Forelimb muscle (tissue), 1 donor: ENCODE data around the gene NEK6. TPM values are rescaled to one million over a fixed set of nuclear protein-coding genes. Genes with fewer than 3 reads are reported as not detected.

Experiments used
- DNase-seq: peaks from one replicate; pipeline ENCODE4 v3.0.0-alpha.2; 2013; ENCODE audit warnings: low read depth
- polyA plus RNA-seq: library from polyadenylated mRNA; unstranded; fragments of 120-200 nt; gene quantifications from one replicate; pipeline ENCODE4 v1.2.1, GENCODE V29; 2013; ENCODE audit not compliant: insufficient read length

NEK6 gene
- polyA plus RNA-seq, 1 donor, result 30.5 TPM

GRCh38 chr9:124342776-124343485 lies 85.2 kb downstream of the NEK6 start:
- DNase-seq, result peak; percentile 32

- DNase-seq, result no peak
Measured at GRCh38 chr9:124343533-124344290, 86.0 kb downstream of the NEK6 start.

DNA sequence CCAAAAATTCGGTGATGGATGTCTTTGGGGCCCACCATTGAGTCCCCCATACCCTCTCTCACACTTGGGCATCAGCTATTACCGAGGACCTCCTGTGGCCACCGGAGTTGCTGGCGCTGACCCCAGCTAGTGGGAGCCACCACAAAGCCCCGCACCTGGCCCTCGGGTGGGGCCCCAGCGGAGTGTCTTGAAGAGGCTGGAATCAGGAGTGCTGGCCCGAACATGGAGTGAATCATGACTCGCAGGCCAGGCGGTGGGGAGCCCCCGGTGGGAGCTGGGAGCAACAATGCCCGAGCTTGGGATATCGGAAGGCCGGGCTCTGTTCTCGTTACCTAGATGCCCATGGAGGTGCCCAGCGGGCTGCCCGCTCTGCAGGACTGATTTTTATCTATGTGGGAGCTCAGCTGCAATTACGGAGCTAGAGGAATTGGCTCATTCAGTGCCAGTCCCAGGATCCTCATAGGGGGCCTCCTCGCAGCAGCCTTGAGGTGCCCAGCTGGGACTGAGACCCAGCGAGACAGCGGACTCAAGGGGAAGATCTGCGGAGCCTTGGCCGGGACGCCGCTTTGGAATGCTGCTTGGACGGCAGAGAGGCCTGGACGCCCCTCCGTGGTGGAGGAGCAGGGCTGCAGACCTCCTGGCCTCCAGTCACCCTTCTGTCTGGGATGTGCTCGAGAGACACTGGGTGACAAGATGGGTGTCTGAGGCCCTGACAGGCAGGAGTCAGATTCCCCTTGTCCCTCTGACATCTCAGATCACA lies 86.7 kb downstream of the NEK6 start:
- no peak for DNase-seq

GRCh38 chr9:124345063-124345462 lies 87.3 kb downstream of the NEK6 start:
- DNase-seq, result no peak

DNA sequence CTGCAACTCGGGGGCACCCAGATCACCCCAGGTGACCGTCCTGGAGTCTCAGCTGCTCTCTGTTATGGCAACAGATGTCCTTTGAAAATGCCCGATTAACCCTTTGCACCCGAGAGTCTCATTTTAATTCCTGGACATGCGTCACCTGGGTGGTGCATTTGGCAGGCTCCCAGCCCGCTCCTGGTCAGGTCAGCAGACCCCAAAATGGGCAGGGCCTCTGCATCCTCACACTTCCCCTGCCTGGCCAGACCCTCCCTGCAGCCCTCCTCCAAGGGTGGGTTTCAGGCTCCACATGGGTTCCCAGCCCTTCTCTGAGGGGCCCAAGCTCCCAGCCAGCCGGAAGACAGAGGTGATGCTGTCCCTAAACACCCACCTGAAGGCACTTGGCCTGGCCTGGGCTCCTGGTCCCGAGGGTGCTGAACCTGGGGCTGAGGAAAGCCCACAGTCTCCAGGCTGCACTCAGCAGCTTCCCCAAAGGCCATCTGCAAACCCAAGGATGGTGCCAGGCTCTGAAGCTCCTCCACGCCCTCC lies 88.1 kb downstream of the NEK6 start:
- no peak for DNase-seq

GRCh38 chr9:124346347-124347163 lies 88.8 kb downstream of the NEK6 start:
- DNase-seq, result no peak

DNA sequence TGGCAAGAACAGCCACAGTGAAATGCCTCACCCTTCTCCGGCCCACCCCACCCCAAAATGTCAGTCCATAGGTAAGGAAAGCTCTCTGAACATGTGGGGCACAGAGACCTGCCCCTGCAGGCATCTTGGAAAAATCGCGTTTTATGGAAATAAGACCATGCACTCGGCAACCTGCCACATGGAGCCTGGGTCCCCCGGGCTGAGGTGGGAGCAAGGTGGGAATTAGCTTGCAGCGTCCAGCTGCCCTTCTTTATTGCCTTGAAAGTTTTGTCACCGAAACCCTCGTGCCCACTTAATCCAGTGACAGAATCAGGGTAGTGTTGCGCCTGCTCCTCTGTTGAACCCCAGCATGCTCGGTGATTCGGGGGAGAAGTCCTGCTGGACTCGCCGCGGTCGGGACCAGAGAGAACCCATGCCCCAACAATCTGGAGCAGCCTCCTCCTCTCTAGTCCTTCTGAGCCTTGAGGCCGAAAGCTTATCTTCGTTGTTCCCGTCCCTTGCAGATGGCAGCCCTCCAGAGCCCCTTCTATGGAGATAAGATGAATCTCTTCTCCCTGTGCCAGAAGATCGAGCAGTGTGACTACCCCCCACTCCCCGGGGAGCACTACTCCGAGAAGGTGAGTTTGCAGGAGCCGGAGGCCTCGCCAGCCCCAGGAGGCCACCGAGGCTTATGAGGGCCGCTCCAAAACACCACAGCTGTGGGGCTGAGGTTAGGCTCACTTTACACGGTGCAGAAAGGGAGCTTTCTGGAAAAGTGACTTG lies 89.6 kb downstream of the NEK6 start:
- DNase-seq, result no peak

DNA sequence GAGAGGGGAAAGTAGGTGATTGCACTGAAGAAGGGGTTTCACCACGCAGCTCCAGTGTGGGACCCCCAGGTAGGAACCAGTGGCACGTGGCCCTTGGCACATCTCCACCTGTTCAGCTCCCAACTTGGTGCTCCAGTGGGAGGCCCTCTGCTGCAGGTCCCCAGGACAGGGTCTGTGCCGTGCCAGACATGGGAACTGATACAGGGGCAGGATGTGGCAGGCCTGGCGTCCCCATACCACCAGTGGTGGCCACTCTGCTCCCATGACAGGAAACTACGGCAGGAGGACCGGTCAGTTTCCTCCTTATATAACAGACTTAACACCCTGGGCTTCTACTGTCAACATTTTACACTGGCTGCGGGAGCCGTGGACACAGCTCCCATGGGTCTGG lies 90.2 kb downstream of the NEK6 start:
- DNase-seq, result no peak

DNA sequence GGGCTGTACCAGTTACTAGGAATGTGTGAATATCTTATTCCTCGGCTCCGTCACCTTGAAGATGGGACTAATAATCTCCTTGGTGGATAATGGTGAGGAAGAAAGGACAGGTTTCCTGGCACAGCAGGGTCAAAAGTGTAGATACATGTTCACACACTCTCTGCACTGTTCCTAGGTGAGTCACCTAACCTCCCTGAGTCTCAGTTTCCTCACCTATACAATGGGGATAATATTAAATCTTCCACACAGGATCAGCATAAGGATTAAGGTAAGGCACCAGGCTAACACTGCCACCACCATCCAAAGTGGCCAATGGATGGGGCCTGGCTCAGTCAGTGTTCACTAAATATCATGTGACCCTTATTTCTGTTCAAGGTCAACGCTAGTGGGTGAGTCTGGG lies 90.6 kb downstream of the NEK6 start:
- no peak for DNase-seq

DNA sequence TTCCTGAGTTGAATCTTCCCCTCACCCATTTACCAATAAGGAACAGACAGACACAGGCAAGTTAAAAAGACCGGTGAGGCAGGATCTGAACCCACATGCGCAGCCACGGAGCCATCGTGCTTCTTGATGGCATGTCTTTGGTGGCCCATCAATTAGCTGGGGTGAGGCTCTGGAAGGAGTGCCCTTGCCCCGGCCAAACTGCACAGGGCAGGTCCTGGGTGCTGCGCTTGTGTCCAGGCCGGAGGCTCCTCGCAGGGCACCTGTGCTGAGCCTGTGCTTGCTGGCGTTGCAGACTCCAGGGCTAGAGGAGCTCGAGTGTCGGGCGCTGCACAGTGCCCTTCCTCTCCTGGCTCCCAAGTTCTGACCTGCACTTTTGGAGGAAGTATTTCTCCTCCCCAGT lies 91.1 kb downstream of the NEK6 start:
- DNase-seq, result no peak

DNA sequence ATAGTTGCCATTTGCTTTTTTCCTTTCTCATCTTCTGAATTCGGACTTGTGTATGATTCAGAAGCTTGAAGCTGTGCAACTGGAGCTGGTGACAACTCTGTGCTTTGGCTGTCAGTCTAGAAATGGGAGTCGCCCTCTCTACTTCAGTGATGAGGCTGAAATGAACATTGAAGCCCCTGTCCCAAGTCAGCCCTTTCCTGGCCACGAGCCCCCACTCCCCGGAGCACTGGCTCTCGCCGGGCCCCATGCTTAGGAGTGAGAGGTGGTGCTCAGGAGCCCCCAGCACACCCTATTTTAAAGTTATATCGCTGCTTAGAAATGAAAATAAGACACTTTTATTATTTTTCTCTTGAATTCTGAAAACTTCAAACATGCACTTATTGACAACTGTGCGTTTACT lies 91.5 kb downstream of the NEK6 start:
- no peak for DNase-seq

- DNase-seq, result no peak
Measured at GRCh38 chr9:124349675-124350493, 92.1 kb downstream of the NEK6 start.

DNA sequence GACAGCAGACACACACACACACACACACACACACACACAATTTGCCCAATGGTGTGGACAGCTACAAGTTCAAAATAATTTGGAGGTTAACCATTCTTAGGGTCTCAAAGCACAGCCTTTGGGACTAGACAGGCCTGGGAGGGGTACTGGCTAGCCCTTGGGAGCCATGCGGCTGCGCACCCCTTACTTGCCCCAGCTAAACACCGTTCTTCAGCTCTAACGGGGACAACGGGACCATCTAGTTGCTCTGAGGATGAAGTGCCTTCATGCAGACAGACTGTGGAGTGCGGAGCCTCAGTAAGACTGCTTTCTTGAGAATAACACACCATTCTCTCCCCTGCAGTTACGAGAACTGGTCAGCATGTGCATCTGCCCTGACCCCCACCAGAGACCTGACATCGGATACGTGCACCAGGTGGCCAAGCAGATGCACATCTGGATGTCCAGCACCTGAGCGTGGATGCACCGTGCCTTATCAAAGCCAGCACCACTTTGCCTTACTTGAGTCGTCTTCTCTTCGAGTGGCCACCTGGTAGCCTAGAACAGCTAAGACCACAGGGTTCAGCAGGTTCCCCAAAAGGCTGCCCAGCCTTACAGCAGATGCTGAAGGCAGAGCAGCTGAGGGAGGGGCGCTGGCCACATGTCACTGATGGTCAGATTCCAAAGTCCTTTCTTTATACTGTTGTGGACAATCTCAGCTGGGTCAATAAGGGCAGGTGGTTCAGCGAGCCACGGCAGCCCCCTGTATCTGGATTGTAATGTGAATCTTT lies 92.9 kb downstream of the NEK6 start:
- DNase-seq, result no peak

GRCh38 chr9:124351672-124352468 lies 94.1 kb downstream of the NEK6 start:
- DNase-seq, result no peak

DNA sequence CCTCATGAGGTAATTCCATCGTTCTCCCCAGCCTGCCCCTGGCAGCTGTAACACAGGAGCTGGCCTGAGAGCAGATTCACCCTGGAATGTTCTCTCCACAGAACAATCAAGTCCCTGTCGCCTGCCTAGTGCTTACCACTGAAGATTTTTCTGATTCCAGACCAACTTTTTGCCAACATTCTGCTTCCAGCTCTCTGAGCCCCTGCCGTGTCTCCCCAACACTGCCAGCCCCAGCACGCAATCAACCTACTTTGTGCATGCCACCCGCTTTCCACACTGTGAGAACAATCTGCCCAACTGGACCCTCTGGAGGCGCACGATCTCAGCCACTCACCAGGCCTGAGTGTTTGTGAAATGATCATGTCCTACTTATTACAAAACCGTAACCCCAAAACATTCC lies 94.9 kb downstream of the NEK6 start:
- no peak for DNase-seq

GRCh38 chr9:124353166-124353768 lies 95.5 kb downstream of the NEK6 start:
- DNase-seq, result no peak

DNA sequence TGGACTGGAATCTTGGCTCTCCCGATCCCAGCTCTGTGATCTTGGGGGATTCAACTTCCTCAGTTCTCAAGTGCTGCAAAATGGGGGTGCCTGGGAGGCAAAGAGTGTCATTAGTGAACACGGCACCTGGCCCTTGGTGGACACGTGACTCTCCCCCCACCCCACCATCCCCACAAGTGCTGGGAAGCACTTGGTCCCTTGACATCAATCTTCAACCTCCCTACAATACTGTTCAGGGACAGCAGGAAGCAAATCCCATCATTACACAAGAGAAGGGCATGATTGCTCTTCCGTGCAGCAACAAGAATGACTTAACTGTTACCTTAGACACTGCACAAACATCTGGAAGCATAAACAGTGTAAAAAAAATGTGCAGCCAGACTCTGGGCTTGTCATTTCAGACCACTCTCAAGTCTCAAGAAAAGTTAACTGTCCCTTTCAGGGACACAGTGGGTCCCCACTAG lies 96.1 kb downstream of the NEK6 start:
- DNase-seq, result no peak
